Liver (tissue), 9 donors: ENCODE results near the gene BCKDHB. TPM values are rescaled to one million over a fixed set of nuclear protein-coding genes. Genes with fewer than 3 reads are reported as not detected.

Experiments used
- DNase-seq: peaks from one replicate; pipeline ENCODE4 v3.0.0-alpha.2; 2017; ENCODE audit warnings: low spot score
- H3K27ac ChIP-seq, 2 donors: one replicate each; pipeline ENCODE4 v1.7.0; 2013; ENCODE audit warnings: inconsistent platforms in 2 of 2, low read length in 2 of 2, control low read depth in 1 of 2, low read depth in 1 of 2, mild to moderate bottlenecking in 1 of 2
- H3K27me3 ChIP-seq, 4 donors: one replicate each; pipeline versions ENCODE4 v1.6.1 to v1.7.0; 2013; ENCODE audit warnings: low read length in 3 of 4, inconsistent platforms in 1 of 4, mild to moderate bottlenecking in 1 of 4, moderate library complexity in 1 of 4; ENCODE audit not compliant: control insufficient read depth in 4 of 4, insufficient read depth in 4 of 4
- H3K36me3 ChIP-seq, 4 donors: one replicate each; pipeline versions ENCODE4 v1.6.1 to v1.7.0; 2013; ENCODE audit warnings: low read length in 3 of 4, mild to moderate bottlenecking in 3 of 4, low read depth in 1 of 4, moderate library complexity in 1 of 4; ENCODE audit not compliant: control insufficient read depth in 4 of 4, insufficient read depth in 3 of 4
- H3K4me1 ChIP-seq, 4 donors: one replicate each; pipeline versions ENCODE4 v1.6.1 to v1.7.0; 2013; ENCODE audit warnings: low read length in 3 of 4, mild to moderate bottlenecking in 3 of 4, moderate library complexity in 1 of 4; ENCODE audit not compliant: control insufficient read depth in 4 of 4, insufficient read depth in 4 of 4
- H3K4me3 ChIP-seq, 3 donors: one replicate each; pipeline versions ENCODE4 v1.6.1 to v1.7.0; 2013; ENCODE audit warnings: low read length in 3 of 3, control low read depth in 1 of 3, low read depth in 1 of 3, mild to moderate bottlenecking in 1 of 3
- H3K9ac ChIP-seq, 2 donors: one replicate each; pipeline ENCODE4 v1.7.0; 2013; ENCODE audit warnings: low read length in 2 of 2, mild to moderate bottlenecking in 2 of 2, moderate library complexity in 2 of 2, control low read depth in 1 of 2, low read depth in 1 of 2
- H3K9me3 ChIP-seq, 4 donors: one replicate each; pipeline versions ENCODE4 v1.6.1 to v1.7.0; 2013; ENCODE audit warnings: low read length in 3 of 4; ENCODE audit not compliant: control insufficient read depth in 4 of 4
- EGR1 ChIP-seq, 2 donors: IDR thresholded peaks; 2 replicates each; pipeline ENCODE4 v1.6.1; 2016 to 2018; ENCODE audit warnings: antibody characterized with exemption in 2 of 2, low read depth in 2 of 2
- FOXA1 ChIP-seq: IDR thresholded peaks from 2 replicates; pipeline ENCODE4 v1.6.1; 2016; ENCODE audit warnings: antibody characterized with exemption
- FOXA2 ChIP-seq: IDR thresholded peaks from 2 replicates; pipeline ENCODE4 v1.6.1; 2016; ENCODE audit warnings: antibody characterized with exemption
- GABPA ChIP-seq, 2 donors: IDR thresholded peaks in 1 of 2; conservative IDR thresholded peaks in 1 of 2; 2 replicates each; pipeline ENCODE4 v1.6.1; 2016; ENCODE audit warnings: antibody characterized with exemption in 2 of 2, mild to moderate bottlenecking in 1 of 2, moderate library complexity in 1 of 2
- HNF4A ChIP-seq, 2 donors: conservative IDR thresholded peaks; 2 replicates each; pipeline ENCODE4 v1.6.1; 2016; ENCODE audit warnings: antibody characterized with exemption in 2 of 2, mild to moderate bottlenecking in 2 of 2
- HNF4G ChIP-seq: IDR thresholded peaks from 2 replicates; pipeline ENCODE4 v1.6.1; 2016; ENCODE audit warnings: antibody characterized with exemption
- JUND ChIP-seq, 2 donors: IDR thresholded peaks; 2 replicates each; pipeline ENCODE4 v1.6.1; 2016; ENCODE audit warnings: antibody characterized with exemption in 2 of 2
- MAX ChIP-seq: IDR thresholded peaks from 2 replicates; pipeline ENCODE4 v1.6.1; 2016; ENCODE audit warnings: antibody characterized with exemption
- NR2F2 ChIP-seq: IDR thresholded peaks from 2 replicates; pipeline ENCODE4 v1.6.1; 2016; ENCODE audit warnings: antibody characterized with exemption
- REST ChIP-seq: IDR thresholded peaks from 2 replicates; pipeline ENCODE4 v1.6.1; 2016; ENCODE audit warnings: antibody characterized with exemption, mild to moderate bottlenecking
- RXRA ChIP-seq, 2 donors: IDR thresholded peaks; 2 replicates each; pipeline ENCODE4 v1.6.1; 2017 to 2018; ENCODE audit warnings: antibody characterized with exemption in 2 of 2, mild to moderate bottlenecking in 1 of 2
- SP1 ChIP-seq: IDR thresholded peaks from 2 replicates; pipeline ENCODE4 v1.6.1; 2018; ENCODE audit warnings: antibody characterized with exemption, mild to moderate bottlenecking
- TAF1 ChIP-seq: conservative IDR thresholded peaks from 2 replicates; pipeline ENCODE4 v1.6.1; 2016; ENCODE audit warnings: antibody characterized with exemption, mild to moderate bottlenecking
- YY1 ChIP-seq: IDR thresholded peaks from 2 replicates; pipeline ENCODE4 v1.6.1; 2016; ENCODE audit warnings: antibody characterized with exemption, mild to moderate bottlenecking
- ZBTB33 ChIP-seq: IDR thresholded peaks from 2 replicates; pipeline ENCODE4 v1.6.1; 2016; ENCODE audit warnings: antibody characterized with exemption
- WGBS: extraction: QIAGEN DNeasy Blood & Tissue Kit; methylation state at CpG from one replicate; pipeline ENCODE4 v1.1.7; 2013; 5-methylcytosine and 5-hydroxymethylcytosine counted together
- polyA plus RNA-seq, 2 donors: library from polyadenylated mRNA; stranded (reverse) in 1 of 2; unstranded in 1 of 2; fragments of 200-250 nt in 1 of 2; fragments of >200 nt in 1 of 2; fragmentation: Nextera tagmentation in 1 of 2; extraction: Ambion mirVana in 1 of 2; gene quantifications; one replicate each; pipeline versions ENCODE4 v1.2.1 to v1.2.3, GENCODE V29; 2013 to 2015
- total RNA-seq, 2 donors: library from RNA; depleted of rRNA; stranded (reverse); fragments of >200 nt; gene quantifications; one replicate each; pipeline ENCODE4 v1.2.3, GENCODE V29; 2014
- TF ChIP-seq, protein P1 (sequence below): fragments of 150-350 bp; IDR thresholded peaks from 2 replicates; pipeline ENCODE4 v1.5.1; 2017; ENCODE audit warnings: improper control_type of control experiment, low read depth, low read length; ENCODE audit not compliant: missing input control
- TF ChIP-seq, protein P2 (sequence below): IDR thresholded peaks from 2 replicates; pipeline ENCODE4 v1.6.1; 2016; ENCODE audit warnings: antibody characterized with exemption
- donor health status: healthy.
- donor health status: healthy.
- donor health status: healthy.
- donor health status: healthy.
- donor health status: healthy.

Gene BCKDHB
- total and polyA plus RNA-seq, 4 donors = 13.0 to 74.8 (median 31.6) TPM

DNA sequence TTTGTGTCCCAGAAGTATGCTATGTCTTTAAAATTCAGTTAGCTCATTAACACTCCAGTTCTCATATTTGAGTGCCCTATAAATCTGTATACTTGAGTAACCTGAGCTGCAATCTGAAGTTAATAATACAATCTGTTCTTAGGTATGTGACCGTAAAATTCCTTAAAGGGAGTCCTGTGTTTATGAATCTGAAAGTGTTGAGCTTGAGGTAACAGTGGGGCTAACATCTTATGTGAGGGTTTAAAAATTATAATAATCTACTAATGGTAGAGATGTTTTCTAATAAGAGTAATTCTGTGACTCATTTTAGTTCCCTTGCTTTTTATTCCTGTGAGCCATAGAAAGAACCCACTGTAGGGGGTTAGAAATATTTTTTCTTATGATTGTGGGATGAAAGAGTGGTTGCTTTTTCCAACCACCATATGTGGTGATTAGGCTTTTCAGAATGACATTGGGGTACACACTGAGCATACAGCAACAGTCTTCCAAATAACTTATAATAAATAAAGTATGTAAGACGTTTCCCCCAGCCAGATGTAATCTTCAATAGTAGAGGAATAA, 121.2 kb downstream of the BCKDHB start:
- H3K4me1 ChIP-seq = no peaks in the 10 kb centered on the region
- TF ChIP-seq YY1 (no peak), FOXA2 (no peak), HNF4A (conservative IDR thresholded peaks at IDR 0.05) (no peak), REST (no peak), HNF4G (no peak), EGR1 (IDR thresholded peaks at IDR 0.05; ENCODE audit: low read depth in 2 of 2) (no peak), SP1 (no peak), GABPA (IDR thresholded peaks at IDR 0.05 in 1 of 2, conservative IDR thresholded peaks at IDR 0.05 in 1 of 2) (no peak), ZBTB33 (no peak), NR2F2 (no peak), MAX (no peak), FOXA1 (no peak), RXRA (IDR thresholded peaks at IDR 0.05) (no peak), JUND (IDR thresholded peaks at IDR 0.05) (no peak), TAF1 (no peak)
- TF ChIP-seq, protein P1, sequence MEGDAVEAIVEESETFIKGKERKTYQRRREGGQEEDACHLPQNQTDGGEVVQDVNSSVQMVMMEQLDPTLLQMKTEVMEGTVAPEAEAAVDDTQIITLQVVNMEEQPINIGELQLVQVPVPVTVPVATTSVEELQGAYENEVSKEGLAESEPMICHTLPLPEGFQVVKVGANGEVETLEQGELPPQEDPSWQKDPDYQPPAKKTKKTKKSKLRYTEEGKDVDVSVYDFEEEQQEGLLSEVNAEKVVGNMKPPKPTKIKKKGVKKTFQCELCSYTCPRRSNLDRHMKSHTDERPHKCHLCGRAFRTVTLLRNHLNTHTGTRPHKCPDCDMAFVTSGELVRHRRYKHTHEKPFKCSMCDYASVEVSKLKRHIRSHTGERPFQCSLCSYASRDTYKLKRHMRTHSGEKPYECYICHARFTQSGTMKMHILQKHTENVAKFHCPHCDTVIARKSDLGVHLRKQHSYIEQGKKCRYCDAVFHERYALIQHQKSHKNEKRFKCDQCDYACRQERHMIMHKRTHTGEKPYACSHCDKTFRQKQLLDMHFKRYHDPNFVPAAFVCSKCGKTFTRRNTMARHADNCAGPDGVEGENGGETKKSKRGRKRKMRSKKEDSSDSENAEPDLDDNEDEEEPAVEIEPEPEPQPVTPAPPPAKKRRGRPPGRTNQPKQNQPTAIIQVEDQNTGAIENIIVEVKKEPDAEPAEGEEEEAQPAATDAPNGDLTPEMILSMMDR = no peak
- TF ChIP-seq, protein P2, sequence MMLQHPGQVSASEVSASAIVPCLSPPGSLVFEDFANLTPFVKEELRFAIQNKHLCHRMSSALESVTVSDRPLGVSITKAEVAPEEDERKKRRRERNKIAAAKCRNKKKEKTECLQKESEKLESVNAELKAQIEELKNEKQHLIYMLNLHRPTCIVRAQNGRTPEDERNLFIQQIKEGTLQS = no peak
- H3K9me3 ChIP-seq = no peaks in the 10 kb centered on the region
- H3K36me3 ChIP-seq = peaks cover 0 to 3% (median 0%) of the 10 kb centered on the region in 4 donors
- no peak for DNase-seq
- H3K9ac ChIP-seq = no peak overlapping the region
- no peak overlapping the region for H3K27ac ChIP-seq
- H3K27me3 ChIP-seq = no peaks in the 10 kb centered on the region
- H3K4me3 ChIP-seq = no peak overlapping the region
- 91% methylated on average over 2 of the region's 2 CpGs for WGBS
